ENCODE results near the gene ZFP64.
"Not testable (repeated sequence)": the region's sequence is repeated elsewhere in the genome, so short reads cannot be mapped to it uniquely, and the experiment has no call there.

ZFP64 gene

GRCh38 chr20:52204136-52204535 lies 12.6 kb upstream of the ZFP64 start:
- DNase-seq (ENCODE audit: low read depth in 2 of 2), result no peak

GRCh38 chr20:52201395-52201794 lies 9.8 kb upstream of the ZFP64 start:
- DNase-seq (ENCODE audit: low read depth in 2 of 2), result no peak

GRCh38 chr20:52200870-52201269 lies 9.3 kb upstream of the ZFP64 start:
- no peak for DNase-seq (ENCODE audit: low read depth in 2 of 2)

GRCh38 chr20:52196845-52197244 lies 5.3 kb upstream of the ZFP64 start:
- no peak for DNase-seq (ENCODE audit: low read depth in 2 of 2)

- DNase-seq (ENCODE audit: low read depth in 2 of 2), result no peak
Measured at GRCh38 chr20:52193886-52194545, 2.4 kb upstream of the ZFP64 start.

GRCh38 chr20:52193133-52193532 lies 1.6 kb upstream of the ZFP64 start:
- DNase-seq (ENCODE audit: low read depth in 2 of 2), result no peak

- DNase-seq (ENCODE audit: low read depth in 2 of 2), result not testable (repeated sequence)
Measured at GRCh38 chr20:52192719-52193007, 1.1 kb upstream of the ZFP64 start.

GRCh38 chr20:52191916-52192718 lies 538 bp upstream of the ZFP64 start:
- DNase-seq (ENCODE audit: low read depth in 2 of 2), result peak; percentile 4 to 33

- peak; percentile 11 to 31 for DNase-seq (ENCODE audit: low read depth in 2 of 2)
Measured at GRCh38 chr20:52190437-52191131, 995 bp downstream of the ZFP64 start.

GRCh38 chr20:52181766-52182165 lies 9.8 kb downstream of the ZFP64 start:
- no peak for DNase-seq (ENCODE audit: low read depth in 2 of 2)

GRCh38 chr20:52180180-52180840 lies 11.3 kb downstream of the ZFP64 start:
- DNase-seq (ENCODE audit: low read depth in 2 of 2), result no peak

- DNase-seq (ENCODE audit: low read depth in 2 of 2), result no peak
Measured at GRCh38 chr20:52179331-52180179, 12.0 kb downstream of the ZFP64 start.

GRCh38 chr20:52178691-52179090 lies 12.9 kb downstream of the ZFP64 start:
- no peak for DNase-seq (ENCODE audit: low read depth in 2 of 2)

- DNase-seq (ENCODE audit: low read depth in 2 of 2), result no peak
Measured at GRCh38 chr20:52175840-52176239, 15.7 kb downstream of the ZFP64 start.

GRCh38 chr20:52172392-52173047 lies 19.1 kb downstream of the ZFP64 start:
- DNase-seq (ENCODE audit: low read depth in 2 of 2), result no peak

GRCh38 chr20:52171025-52171424 lies 20.6 kb downstream of the ZFP64 start:
- no peak for DNase-seq (ENCODE audit: low read depth in 2 of 2)

- no peak for DNase-seq (ENCODE audit: low read depth in 2 of 2)
Measured at GRCh38 chr20:52168116-52168515, 23.5 kb downstream of the ZFP64 start.

GRCh38 chr20:52167232-52167840 lies 24.2 kb downstream of the ZFP64 start:
- DNase-seq (ENCODE audit: low read depth in 2 of 2), result no peak

GRCh38 chr20:52166150-52166549 lies 25.4 kb downstream of the ZFP64 start:
- DNase-seq (ENCODE audit: low read depth in 2 of 2), result no peak

- DNase-seq (ENCODE audit: low read depth in 2 of 2), result no peak
Measured at GRCh38 chr20:52160621-52161204, 30.9 kb downstream of the ZFP64 start.
